ENCODE data around the gene TSSK6.

TSSK6 gene

DNA sequence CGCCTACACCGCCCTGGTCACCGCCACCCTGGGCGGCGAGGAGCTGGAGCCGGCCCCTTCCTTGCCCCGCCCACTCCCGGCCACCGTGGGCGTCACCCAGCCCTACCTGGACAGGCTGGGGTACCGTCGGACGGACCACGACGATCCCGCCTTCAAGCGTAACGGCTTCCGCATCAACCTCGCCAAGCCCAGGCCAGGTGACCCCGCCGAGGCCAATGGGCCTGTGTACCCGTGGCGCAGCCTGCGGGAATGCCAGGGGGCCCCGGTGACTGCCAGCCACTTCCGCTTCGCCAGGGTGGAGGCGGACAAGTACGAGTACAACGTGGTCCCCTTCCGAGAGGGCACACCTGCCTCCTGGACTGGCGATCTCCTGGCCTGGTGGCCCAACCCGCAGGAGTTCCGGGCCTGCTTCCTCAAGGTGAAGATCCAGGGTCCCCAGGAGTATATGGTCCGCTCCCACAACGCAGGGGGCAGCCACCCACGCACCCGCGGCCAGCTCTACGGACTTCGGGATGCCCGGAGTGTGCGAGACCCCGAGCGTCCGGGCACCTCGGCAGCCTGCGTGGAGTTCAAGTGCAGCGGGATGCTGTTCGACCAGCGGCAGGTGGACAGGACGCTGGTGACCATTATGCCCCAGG is 29.7 kb upstream of the TSSK6 start:
- TF ChIP-seq, protein P1, sequence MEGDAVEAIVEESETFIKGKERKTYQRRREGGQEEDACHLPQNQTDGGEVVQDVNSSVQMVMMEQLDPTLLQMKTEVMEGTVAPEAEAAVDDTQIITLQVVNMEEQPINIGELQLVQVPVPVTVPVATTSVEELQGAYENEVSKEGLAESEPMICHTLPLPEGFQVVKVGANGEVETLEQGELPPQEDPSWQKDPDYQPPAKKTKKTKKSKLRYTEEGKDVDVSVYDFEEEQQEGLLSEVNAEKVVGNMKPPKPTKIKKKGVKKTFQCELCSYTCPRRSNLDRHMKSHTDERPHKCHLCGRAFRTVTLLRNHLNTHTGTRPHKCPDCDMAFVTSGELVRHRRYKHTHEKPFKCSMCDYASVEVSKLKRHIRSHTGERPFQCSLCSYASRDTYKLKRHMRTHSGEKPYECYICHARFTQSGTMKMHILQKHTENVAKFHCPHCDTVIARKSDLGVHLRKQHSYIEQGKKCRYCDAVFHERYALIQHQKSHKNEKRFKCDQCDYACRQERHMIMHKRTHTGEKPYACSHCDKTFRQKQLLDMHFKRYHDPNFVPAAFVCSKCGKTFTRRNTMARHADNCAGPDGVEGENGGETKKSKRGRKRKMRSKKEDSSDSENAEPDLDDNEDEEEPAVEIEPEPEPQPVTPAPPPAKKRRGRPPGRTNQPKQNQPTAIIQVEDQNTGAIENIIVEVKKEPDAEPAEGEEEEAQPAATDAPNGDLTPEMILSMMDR (conservative IDR thresholded peaks at IDR 0.05; ENCODE audit: control insufficient read depth, insufficient read depth, low read depth, low read length), result no peak
- no peak overlapping the region for H3K4me3 ChIP-seq (ENCODE audit: control insufficient read depth, low read depth, low read length)
- no peak for DNase-seq (ENCODE audit: low read depth)

DNA sequence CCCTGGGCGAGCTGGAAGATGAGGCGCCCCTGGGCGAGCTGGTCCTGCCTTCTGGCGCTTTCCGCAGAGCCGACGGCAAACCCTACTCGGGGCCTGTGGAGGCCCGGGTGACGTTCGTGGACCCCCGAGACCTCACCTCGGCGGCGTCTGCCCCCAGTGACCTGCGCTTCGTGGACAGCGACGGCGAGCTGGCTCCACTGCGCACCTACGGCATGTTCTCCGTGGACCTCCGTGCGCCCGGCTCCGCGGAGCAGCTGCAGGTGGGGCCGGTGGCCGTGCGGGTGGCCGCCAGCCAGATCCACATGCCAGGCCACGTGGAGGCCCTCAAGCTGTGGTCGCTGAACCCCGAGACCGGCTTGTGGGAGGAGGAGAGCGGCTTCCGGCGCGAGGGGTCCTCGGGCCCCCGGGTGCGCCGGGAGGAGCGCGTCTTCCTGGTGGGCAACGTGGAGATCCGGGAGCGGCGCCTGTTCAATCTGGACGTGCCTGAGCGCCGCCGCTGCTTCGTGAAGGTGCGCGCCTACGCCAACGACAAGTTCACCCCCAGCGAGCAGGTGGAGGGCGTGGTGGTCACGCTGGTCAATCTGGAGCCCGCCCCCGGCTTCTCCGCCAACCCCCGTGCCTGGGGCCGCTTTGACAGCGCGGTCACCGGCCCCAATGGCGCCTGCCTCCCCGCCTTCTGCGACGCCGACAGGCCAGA is 29.1 kb upstream of the TSSK6 start:
- TF ChIP-seq, protein P1 (conservative IDR thresholded peaks at IDR 0.05; ENCODE audit: control insufficient read depth, insufficient read depth, low read depth, low read length), result no peak
- no peak overlapping the region for H3K4me3 ChIP-seq (ENCODE audit: control insufficient read depth, low read depth, low read length)
- no peak for DNase-seq (ENCODE audit: low read depth)

DNA sequence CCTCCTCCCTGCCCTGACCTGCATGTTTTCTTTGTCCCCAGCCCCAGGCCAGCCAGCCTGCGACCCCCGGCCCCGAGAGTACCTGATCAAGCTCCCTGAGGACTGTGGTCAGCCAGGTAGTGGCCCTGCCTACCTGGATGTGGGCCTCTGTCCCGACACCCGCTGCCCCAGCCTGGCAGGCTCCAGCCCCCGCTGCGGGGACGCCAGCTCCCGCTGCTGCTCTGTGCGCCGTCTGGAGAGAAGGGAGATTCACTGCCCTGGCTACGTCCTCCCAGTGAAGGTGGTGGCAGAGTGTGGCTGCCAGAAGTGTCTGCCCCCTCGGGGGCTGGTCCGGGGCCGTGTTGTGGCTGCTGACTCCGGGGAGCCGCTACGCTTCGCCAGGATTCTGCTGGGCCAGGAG is 28.3 kb upstream of the TSSK6 start:
- no peak for DNase-seq (ENCODE audit: low read depth)
- TF ChIP-seq, protein P1 (conservative IDR thresholded peaks at IDR 0.05; ENCODE audit: control insufficient read depth, insufficient read depth, low read depth, low read length), result no peak
- H3K4me3 ChIP-seq (ENCODE audit: control insufficient read depth, low read depth, low read length), result no peak overlapping the region

DNA sequence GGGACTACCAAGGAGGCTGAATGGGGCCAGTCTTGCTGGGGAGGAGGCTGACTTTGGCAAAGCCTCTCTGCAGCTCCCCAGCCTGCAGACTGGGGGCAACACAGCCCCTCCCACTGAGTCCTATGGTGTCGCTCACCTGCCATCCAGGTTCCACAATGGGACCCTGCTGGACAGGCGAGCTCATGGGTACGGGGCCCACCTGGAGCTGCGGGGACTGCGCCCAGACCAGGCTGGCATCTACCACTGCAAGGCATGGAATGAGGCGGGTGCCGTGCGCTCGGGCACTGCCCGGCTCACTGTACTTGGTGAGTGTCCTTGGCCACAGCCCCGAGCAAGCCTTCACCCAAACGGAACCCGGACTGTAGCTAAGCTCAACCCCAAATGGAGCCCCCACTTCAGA is 27.8 kb upstream of the TSSK6 start:
- H3K4me3 ChIP-seq (ENCODE audit: control insufficient read depth, low read depth, low read length), result no peak overlapping the region
- DNase-seq (ENCODE audit: low read depth), result no peak
- TF ChIP-seq, protein P1 (conservative IDR thresholded peaks at IDR 0.05; ENCODE audit: control insufficient read depth, insufficient read depth, low read depth, low read length), result no peak

DNA sequence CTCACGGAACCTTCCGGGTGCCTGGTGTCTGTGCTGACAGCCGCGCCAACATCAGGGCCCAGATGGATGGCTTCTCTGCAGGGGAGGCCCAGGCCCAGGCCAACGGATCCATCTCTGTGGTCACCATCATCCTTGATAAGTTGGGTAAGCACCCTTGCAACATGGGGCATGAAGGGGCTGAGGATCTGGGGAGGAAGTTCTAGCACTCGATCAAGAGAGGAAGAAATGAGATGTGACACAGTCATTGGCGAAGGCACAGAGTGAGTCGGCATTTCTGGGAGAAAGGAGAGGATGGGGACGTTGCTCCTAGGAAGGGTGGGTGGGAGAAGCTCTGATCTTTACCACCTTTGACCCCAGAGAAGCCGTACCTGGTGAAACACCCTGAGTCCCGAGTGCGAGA is 27.2 kb upstream of the TSSK6 start:
- DNase-seq (ENCODE audit: low read depth), result no peak
- TF ChIP-seq, protein P1 (conservative IDR thresholded peaks at IDR 0.05; ENCODE audit: control insufficient read depth, insufficient read depth, low read depth, low read length), result no peak
- no peak overlapping the region for H3K4me3 ChIP-seq (ENCODE audit: control insufficient read depth, low read depth, low read length)

DNA sequence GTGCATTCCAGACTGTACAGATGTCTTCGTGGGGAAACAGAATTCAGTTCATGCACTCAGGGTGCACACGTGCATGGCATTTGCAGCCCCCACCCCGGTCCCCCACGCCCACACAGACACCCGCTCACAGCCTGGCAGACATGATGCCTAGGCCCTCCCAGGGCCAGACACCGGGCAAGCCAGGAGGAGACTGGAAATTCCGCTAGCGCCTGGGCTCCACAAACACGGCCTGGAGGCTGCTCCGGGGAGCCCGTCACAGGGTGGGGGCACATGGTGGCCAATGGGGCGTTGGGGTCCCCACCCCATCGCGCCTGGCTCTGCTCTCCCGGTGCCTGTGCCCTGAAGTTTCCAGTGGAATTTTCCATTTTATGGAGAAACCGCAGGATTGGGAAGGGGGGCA is 26.3 kb upstream of the TSSK6 start:
- no peak for DNase-seq (ENCODE audit: low read depth)
- TF ChIP-seq, protein P1 (conservative IDR thresholded peaks at IDR 0.05; ENCODE audit: control insufficient read depth, insufficient read depth, low read depth, low read length), result no peak
- H3K4me3 ChIP-seq (ENCODE audit: control insufficient read depth, low read depth, low read length), result no peak overlapping the region

Data from fibroblast of mammary gland (primary cell).